Fibroblast of skin of right biceps (primary cell): ENCODE measurements around the gene ATE1.
"Not testable (repeated sequence)": the region's sequence is repeated elsewhere in the genome, so short reads cannot be mapped to it uniquely, and the experiment has no call there.

Experiments
- DNase-seq: peaks from one replicate; pipeline ENCODE4 v3.0.0-alpha.2; 2013

ATE1 gene

GRCh38 chr10:121732172-121732571 lies 195.7 kb downstream of the ATE1 start:
- no peak for DNase-seq

GRCh38 chr10:121724282-121724681 lies 203.5 kb downstream of the ATE1 start:
- DNase-seq, result no peak

GRCh38 chr10:121722665-121723064 lies 205.2 kb downstream of the ATE1 start:
- DNase-seq, result peak; percentile 49

- no peak for DNase-seq
These were observed 206.6 kb downstream of the ATE1 start for GRCh38 chr10:121721257-121721656.

GRCh38 chr10:121715969-121716368 lies 211.9 kb downstream of the ATE1 start:
- no peak for DNase-seq

- no peak for DNase-seq
These were observed 212.8 kb downstream of the ATE1 start for GRCh38 chr10:121715076-121715475.

GRCh38 chr10:121713486-121713885 lies 214.3 kb downstream of the ATE1 start:
- no peak for DNase-seq

GRCh38 chr10:121710971-121711370 lies 216.9 kb downstream of the ATE1 start:
- DNase-seq, result no peak

GRCh38 chr10:121710207-121710606 lies 217.6 kb downstream of the ATE1 start:
- DNase-seq, result peak; percentile 36

- no peak for DNase-seq
These were observed 218.2 kb downstream of the ATE1 start for GRCh38 chr10:121709675-121710073.

GRCh38 chr10:121708728-121709674 lies 218.8 kb downstream of the ATE1 start:
- DNase-seq, result no peak

GRCh38 chr10:121702351-121703320 lies 225.2 kb downstream of the ATE1 start:
- peak; percentile 93 for DNase-seq

- DNase-seq, result no peak
These were observed 227.4 kb downstream of the ATE1 start for GRCh38 chr10:121700416-121700815.

- DNase-seq, result not testable (repeated sequence)
These were observed 228.1 kb downstream of the ATE1 start for GRCh38 chr10:121699703-121700102.

GRCh38 chr10:121698902-121699301 lies 228.9 kb downstream of the ATE1 start:
- DNase-seq, result no peak

- no peak for DNase-seq
These were observed 229.5 kb downstream of the ATE1 start for GRCh38 chr10:121698336-121698735.

GRCh38 chr10:121696854-121697253 lies 231.0 kb downstream of the ATE1 start:
- DNase-seq, result no peak

GRCh38 chr10:121695731-121696464 lies 231.9 kb downstream of the ATE1 start:
- DNase-seq, result no peak

- DNase-seq, result no peak
These were observed 232.7 kb downstream of the ATE1 start for GRCh38 chr10:121694966-121695643.

- no peak for DNase-seq
These were observed 233.4 kb downstream of the ATE1 start for GRCh38 chr10:121694327-121694965.

- DNase-seq, result no peak
These were observed 235.2 kb downstream of the ATE1 start for GRCh38 chr10:121692626-121693025.

GRCh38 chr10:121690970-121691369 lies 236.9 kb downstream of the ATE1 start:
- DNase-seq, result no peak
